ENCODE data around the gene KCND1. TPM values are rescaled to one million over a fixed set of nuclear protein-coding genes. Genes with fewer than 3 reads are reported as not detected.

The KCND1 gene
- total and polyA plus RNA-seq, 4 experiments from 2014 or later, result 1.0 to 1.9 (median 1.8) TPM; not detected in 1

DNA sequence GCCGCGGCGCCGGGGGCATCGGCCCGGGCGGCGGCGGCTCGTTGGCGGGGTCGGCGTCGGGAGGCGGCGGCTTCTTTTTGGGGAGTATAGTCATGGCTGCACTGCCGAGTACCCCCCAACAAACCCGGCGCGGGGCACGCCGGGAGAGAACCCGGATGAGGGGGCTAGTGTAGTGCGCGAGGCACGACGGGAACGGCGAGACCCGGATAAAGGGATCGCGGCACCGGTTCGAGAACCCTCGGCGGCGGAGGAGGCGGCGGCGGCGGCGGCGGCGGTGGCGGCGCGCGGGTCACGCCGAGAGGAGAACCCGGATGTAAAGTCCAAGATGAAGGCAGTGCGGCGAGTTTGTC, 14.2 kb downstream of the KCND1 start, which contains the start of gene OTUD5:
Gene OTUD5 (minus strand): TSS at position 131 of the 350 bp plus-strand sequence. CDS start 37 bp downstream, at position 94.
- Mint-ChIP-seq H3K27me3 (no peaks in the 10 kb centered on the region), H3K9me3 (peaks cover 0 to 4% (median 0%) of the 10 kb centered on the region in 8 donors), H3K36me3 (peaks cover 6 to 31% of the 10 kb centered on the region in 2 donors), H3K4me3 (peak within 1 kb of the TSS; percentile 96 to 99 (median 98)), H3K4me1 (peaks cover 18 to 70% (median 43%) of the 10 kb centered on the region in 4 donors), H3K27ac (peak within 1 kb of the TSS; percentile 98 to 100 (median 100))
- H3K4me3 ChIP-seq (ENCODE audit: low read length in 2 of 2), result peak within 1 kb of the TSS; percentile 57 to 75
- POLR2A ChIA-PET (ENCODE audit: partially characterized antibody), result interaction anchor here (0.8 to 5.9 kb wide), 19 partner anchors 11 to 418 kb away, joined by 3 to 99 read pairs (median 9); partner anchors contain the start of genes GRIPAP1, KCND1, PIM2 and PLP2
- peak within 1 kb of the TSS; percentile 98 for H3K27ac ChIP-seq (ENCODE audit: low read depth, low read length)
- H3K4me1 ChIP-seq (ENCODE audit: insufficient read depth, low read length), result peaks cover 55% of the 10 kb centered on the region
- intact Hi-C loops (cut with micrococcal nuclease), result loop anchor here (2.0 to 5.0 kb wide), 3 partner anchors 19 to 205 kb away; partner anchors contain the start of genes GPKOW and MAGIX
- H3K9me3 ChIP-seq (ENCODE audit: control insufficient read depth in 1 of 2, low read length in 2 of 2), result no peaks in the 10 kb centered on the region
- CTCF ChIA-PET (ENCODE audit: partially characterized antibody), result interaction anchor here (1.0 to 1.6 kb wide), 4 partner anchors 20 to 309 kb away, joined by 3 to 7 read pairs (median 5); partner anchors contain the start of gene TFE3
- H3K36me3 ChIP-seq (ENCODE audit: insufficient read depth, low read length), result peaks cover 4% of the 10 kb centered on the region
- DNase-seq, result peak in 1 of 5 donors; percentile 85
- H3K27me3 ChIP-seq (ENCODE audit: insufficient read depth, low read length), result no peaks in the 10 kb centered on the region

DNA sequence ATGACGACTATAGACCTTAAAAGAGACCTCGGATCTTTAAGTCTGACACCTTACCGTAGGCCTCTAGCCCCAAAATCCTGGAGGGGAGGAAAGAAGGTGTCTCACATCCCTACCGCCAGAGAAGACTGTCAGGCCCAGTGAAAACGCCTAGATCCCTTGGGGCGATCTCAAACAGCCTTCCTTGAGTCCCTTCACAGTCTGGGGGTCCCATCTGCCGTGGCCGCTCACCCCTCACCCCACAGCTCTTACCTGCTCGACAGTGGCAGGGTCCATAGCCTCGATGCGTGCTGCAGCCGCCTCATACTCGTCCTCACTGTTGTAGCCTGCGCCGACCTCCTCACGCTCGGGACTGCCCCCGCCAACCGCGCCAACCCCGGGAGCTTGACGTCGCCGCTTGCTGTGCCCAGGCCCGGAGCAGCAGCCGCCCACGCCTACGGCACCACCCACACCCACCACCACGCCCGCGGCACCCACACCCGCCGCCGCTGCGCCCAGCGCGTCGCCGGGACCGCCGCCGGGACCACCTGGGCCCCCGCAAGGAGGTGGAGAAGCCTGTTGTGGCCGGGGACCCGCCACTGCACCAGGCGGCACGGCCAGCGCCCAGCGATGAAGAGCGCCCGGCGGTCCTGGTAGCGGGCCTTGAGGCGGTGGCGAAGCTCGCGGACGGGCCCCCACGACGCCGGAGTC, 14.8 kb downstream of the KCND1 start:
- H3K4me1 Mint-ChIP-seq, result peaks cover 24 to 76% (median 47%) of the 10 kb centered on the region in 4 donors
- H3K27ac Mint-ChIP-seq, result peak overlapping the region; percentile 82 to 98 (median 90)
- H3K27me3 ChIP-seq (ENCODE audit: insufficient read depth, low read length), result no peaks in the 10 kb centered on the region
- H3K4me3 ChIP-seq (ENCODE audit: low read length in 2 of 2), result peak overlapping the region; percentile 57 to 62
- H3K27ac ChIP-seq (ENCODE audit: low read depth, low read length), result peak overlapping the region; percentile 98
- H3K36me3 ChIP-seq (ENCODE audit: insufficient read depth, low read length), result peaks cover 4% of the 10 kb centered on the region
- H3K27me3 Mint-ChIP-seq, result no peaks in the 10 kb centered on the region
- CTCF ChIA-PET (ENCODE audit: partially characterized antibody), result interaction anchor here (0.6 to 2.5 kb wide), 3 partner anchors 10 to 308 kb away, joined by 3 to 16 read pairs (median 4); no protein-coding TSS in a partner anchor
- POLR2A ChIA-PET (ENCODE audit: partially characterized antibody), result interaction anchor here (0.5 to 5.9 kb wide), 14 partner anchors 10 to 417 kb away, joined by 3 to 99 read pairs (median 7); partner anchors contain the start of genes GRIPAP1, HDAC6, PIM2 and PLP2
- peaks cover 61% of the 10 kb centered on the region for H3K4me1 ChIP-seq (ENCODE audit: insufficient read depth, low read length)
- peaks cover 6 to 36% of the 10 kb centered on the region in 2 donors for H3K36me3 Mint-ChIP-seq
- H3K4me3 Mint-ChIP-seq, result peak overlapping the region; percentile 80 to 89 (median 86)
- peaks cover 0 to 4% (median 0%) of the 10 kb centered on the region in 8 donors for H3K9me3 Mint-ChIP-seq
- peak; percentile 46 to 83 (median 58) for DNase-seq
- intact Hi-C loops (cut with micrococcal nuclease), result loop anchor here (2.0 to 5.0 kb wide), 3 partner anchors 18 to 205 kb away; partner anchors contain the start of genes GPKOW and MAGIX
- H3K9me3 ChIP-seq (ENCODE audit: control insufficient read depth in 1 of 2, low read length in 2 of 2), result no peaks in the 10 kb centered on the region

DNA sequence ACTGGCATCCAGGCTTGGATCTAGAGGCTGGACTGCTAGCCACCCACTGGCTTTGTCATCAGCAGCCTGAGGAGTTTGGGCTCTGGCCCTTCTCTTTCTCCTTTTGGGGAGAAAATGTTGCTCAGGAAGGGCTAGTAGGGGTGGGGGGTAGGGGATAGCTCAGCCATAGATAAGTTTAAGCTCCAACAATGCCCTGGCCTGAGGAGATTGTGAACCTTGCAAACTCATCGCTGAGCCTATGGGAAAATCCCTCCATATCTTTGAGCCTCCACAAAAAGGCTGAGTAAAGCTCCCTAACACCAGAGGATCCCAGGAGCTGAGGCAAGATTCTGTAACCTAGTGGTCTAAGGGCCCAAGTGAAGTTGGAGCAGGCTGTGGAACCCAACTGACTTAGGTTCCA, 23.1 kb downstream of the KCND1 start:
- ChIA-PET CTCF (ENCODE audit: partially characterized antibody) (interaction anchor here (0.9 to 8.0 kb wide), 3 partner anchors 9 to 300 kb away, joined by 3 to 35 read pairs (median 4); no protein-coding TSS in a partner anchor), POLR2A (ENCODE audit: partially characterized antibody) (interaction anchor here (1.0 to 1.6 kb wide), 3 partner anchors 10 to 32 kb away, joined by 3 to 6 read pairs (median 3); no protein-coding TSS in a partner anchor)
- Mint-ChIP-seq H3K36me3 (peaks cover 7 to 14% of the 10 kb centered on the region in 2 donors), H3K4me1 (peaks cover 26 to 62% (median 41%) of the 10 kb centered on the region in 4 donors), H3K27me3 (no peaks in the 10 kb centered on the region), H3K9me3 (no peaks in the 10 kb centered on the region), H3K27ac (peak overlapping the region in 2 of 7 donors; percentile 47 to 68), H3K4me3 (no peak overlapping the region)
- no peak overlapping the region for H3K4me3 ChIP-seq (ENCODE audit: low read length in 2 of 2)
- no peak for DNase-seq
- no peaks in the 10 kb centered on the region for H3K36me3 ChIP-seq (ENCODE audit: insufficient read depth, low read length)
- no peaks in the 10 kb centered on the region for H3K9me3 ChIP-seq (ENCODE audit: control insufficient read depth in 1 of 2, low read length in 2 of 2)
- no peak overlapping the region for H3K27ac ChIP-seq (ENCODE audit: low read depth, low read length)
- intact Hi-C loops (cut with micrococcal nuclease), result no loop called here
- H3K27me3 ChIP-seq (ENCODE audit: insufficient read depth, low read length), result no peaks in the 10 kb centered on the region
- peaks cover 68% of the 10 kb centered on the region for H3K4me1 ChIP-seq (ENCODE audit: insufficient read depth, low read length)

DNA sequence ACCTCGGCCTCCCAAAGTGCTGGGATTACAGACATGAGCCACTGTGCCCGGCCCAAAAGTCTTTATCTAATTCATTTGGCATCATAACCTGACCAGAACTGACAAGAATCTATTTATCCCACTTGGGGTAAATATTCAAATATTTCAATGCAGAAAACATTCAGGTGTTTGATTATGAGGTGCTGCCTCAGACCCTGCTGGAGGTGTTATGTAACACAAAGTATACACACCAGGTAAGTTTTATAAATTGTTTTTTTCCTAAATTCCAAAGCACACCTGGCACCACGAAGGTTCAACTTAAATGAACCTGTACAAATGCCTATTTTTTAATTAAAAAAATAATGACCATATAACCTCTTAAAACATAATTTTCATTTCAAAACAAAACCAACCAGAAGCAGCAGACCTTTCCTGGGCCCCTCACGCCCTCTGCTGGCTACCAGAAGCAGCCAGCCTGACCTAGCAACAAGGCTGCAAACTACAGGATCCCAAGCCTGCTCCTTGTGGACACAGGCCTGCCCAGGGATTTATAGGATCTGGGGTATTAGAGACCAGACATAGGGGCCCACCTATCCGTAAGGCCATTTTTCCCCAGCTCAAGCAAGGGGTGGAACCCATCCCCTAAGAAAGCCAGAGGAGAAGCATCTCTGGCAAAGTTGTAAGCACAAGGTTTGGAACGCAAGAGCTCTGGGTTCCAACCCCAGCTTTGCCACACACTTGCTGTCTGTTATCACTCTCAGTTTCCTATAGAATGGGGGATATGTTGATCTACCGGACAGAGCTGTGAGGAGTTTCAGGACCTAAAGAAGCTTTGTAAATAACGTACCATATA, 25.9 kb downstream of the KCND1 start:
- peaks cover 34 to 63% (median 48%) of the 10 kb centered on the region in 4 donors for H3K4me1 Mint-ChIP-seq
- ChIA-PET POLR2A (ENCODE audit: partially characterized antibody) (interaction anchor here (0.7 to 2.0 kb wide), 11 partner anchors 8 to 297 kb away, joined by 3 to 15 read pairs (median 5); partner anchors contain the start of genes HDAC6, OTUD5, PIM2 and PQBP1), CTCF (ENCODE audit: partially characterized antibody) (interaction anchor here (0.8 to 8.0 kb wide), 17 partner anchors 9 to 298 kb away, joined by 3 to 35 read pairs (median 4); partner anchors contain the start of genes GRIPAP1, PQBP1 and TIMM17B)
- H3K36me3 Mint-ChIP-seq, result peaks cover 7 to 24% of the 10 kb centered on the region in 2 donors
- DNase-seq, result peak; percentile 45 to 66 (median 62)
- Histone ChIP-seq H3K27ac (ENCODE audit: low read depth, low read length) (no peak overlapping the region), H3K9me3 (ENCODE audit: control insufficient read depth in 1 of 2, low read length in 2 of 2) (no peaks in the 10 kb centered on the region), H3K36me3 (ENCODE audit: insufficient read depth, low read length) (no peaks in the 10 kb centered on the region), H3K4me3 (ENCODE audit: low read length in 2 of 2) (no peak overlapping the region), H3K4me1 (ENCODE audit: insufficient read depth, low read length) (peaks cover 70% of the 10 kb centered on the region), H3K27me3 (ENCODE audit: insufficient read depth, low read length) (no peaks in the 10 kb centered on the region)
- H3K4me3 Mint-ChIP-seq, result peak overlapping the region in 6 of 8 donors; percentile 11 to 64 (median 26)
- peaks cover 0 to 2% (median 0%) of the 10 kb centered on the region in 8 donors for H3K9me3 Mint-ChIP-seq
- peak overlapping the region; percentile 66 to 92 (median 79) for H3K27ac Mint-ChIP-seq
- intact Hi-C loops (cut with micrococcal nuclease), result loop anchor here (1.0 kb wide), 4 partner anchors 8 to 297 kb away; no protein-coding TSS in a partner anchor
- no peaks in the 10 kb centered on the region for H3K27me3 Mint-ChIP-seq

DNA sequence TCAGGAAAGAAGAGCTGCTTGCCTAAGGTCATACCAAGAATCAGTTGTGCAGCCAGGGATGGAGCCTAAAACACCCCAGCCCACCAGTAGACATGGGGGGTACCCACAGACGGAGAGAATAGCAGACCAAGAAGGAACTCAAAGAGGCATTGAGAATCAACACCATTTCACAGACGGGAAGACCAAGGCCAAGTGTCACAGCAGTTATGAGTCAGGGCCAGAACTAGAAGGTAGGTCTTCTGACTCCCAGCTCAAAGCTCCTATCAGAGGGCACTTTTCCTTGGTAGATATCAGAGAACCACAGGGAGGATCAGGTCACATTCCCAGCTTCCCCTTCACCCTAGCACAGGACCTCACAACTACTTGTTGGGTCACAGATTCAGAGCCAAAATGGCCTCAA, 28.7 kb downstream of the KCND1 start:
- Histone ChIP-seq H3K27ac (ENCODE audit: low read depth, low read length) (peak overlapping the region; percentile 11), H3K4me3 (ENCODE audit: low read length in 2 of 2) (no peak overlapping the region), H3K27me3 (ENCODE audit: insufficient read depth, low read length) (no peaks in the 10 kb centered on the region), H3K4me1 (ENCODE audit: insufficient read depth, low read length) (peaks cover 87% of the 10 kb centered on the region), H3K9me3 (ENCODE audit: control insufficient read depth in 1 of 2, low read length in 2 of 2) (no peaks in the 10 kb centered on the region), H3K36me3 (ENCODE audit: insufficient read depth, low read length) (no peaks in the 10 kb centered on the region)
- Mint-ChIP-seq H3K4me1 (peaks cover 52 to 83% (median 68%) of the 10 kb centered on the region in 4 donors), H3K36me3 (peaks cover 0 to 29% of the 10 kb centered on the region in 2 donors), H3K4me3 (peak overlapping the region in 4 of 8 donors; percentile 34 to 65 (median 40)), H3K9me3 (peaks cover 0 to 4% (median 0%) of the 10 kb centered on the region in 8 donors), H3K27ac (peak overlapping the region; percentile 74 to 92 (median 88)), H3K27me3 (no peaks in the 10 kb centered on the region)
- ChIA-PET POLR2A (ENCODE audit: partially characterized antibody) (interaction anchor here (1.1 to 11.3 kb wide), 7 partner anchors 10 to 97 kb away, joined by 4 to 235 read pairs (median 5); partner anchors contain the start of genes OTUD5, PIM2 and SLC35A2), CTCF (ENCODE audit: partially characterized antibody) (interaction anchor here (1.5 to 8.0 kb wide), 5 partner anchors 26 to 294 kb away, joined by 3 to 35 read pairs (median 9); partner anchors contain the start of gene SLC35A2)
- DNase-seq, result no peak
- intact Hi-C loops (cut with micrococcal nuclease), result no loop called here

DNA sequence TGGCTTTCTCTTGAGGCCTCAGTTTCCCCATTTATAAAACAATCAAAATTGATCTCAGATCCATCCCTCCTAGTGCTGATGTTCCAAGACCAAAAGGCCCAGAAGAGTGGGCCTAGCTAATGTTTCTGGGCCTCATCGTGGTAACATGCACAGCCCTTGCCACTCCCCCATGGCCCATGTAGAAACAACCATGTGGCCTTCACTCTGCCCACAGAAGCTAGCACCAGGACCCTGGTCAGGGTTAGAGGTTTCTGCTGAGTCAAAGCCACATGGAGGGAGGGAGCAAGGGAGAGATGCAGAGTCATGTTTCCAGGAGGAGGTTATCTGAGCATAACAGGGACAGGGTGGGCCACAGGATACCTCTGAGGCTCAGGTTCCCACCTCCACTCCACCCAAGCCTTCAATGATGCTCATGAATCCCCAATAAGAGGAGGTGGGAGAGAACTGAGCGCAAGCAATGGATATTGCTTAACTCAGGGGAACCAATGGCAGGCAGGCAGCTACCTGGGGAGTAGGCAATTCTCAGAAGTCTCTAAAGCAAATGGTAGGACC, 31.2 kb downstream of the KCND1 start:
- DNase-seq, result no peak
- ChIA-PET POLR2A (ENCODE audit: partially characterized antibody) (interaction anchor here (1.0 to 11.3 kb wide), 18 partner anchors 10 to 292 kb away, joined by 3 to 235 read pairs (median 5); partner anchors contain the start of genes GRIPAP1, HDAC6, OTUD5 and PIM2), CTCF (ENCODE audit: partially characterized antibody) (interaction anchor here (0.7 to 4.2 kb wide), 5 partner anchors 16 to 292 kb away, joined by 3 to 23 read pairs (median 4); partner anchors contain the start of gene SLC35A2)
- Histone ChIP-seq H3K4me3 (ENCODE audit: low read length in 2 of 2) (peak overlapping the region; percentile 5 to 29), H3K27ac (ENCODE audit: low read depth, low read length) (peak overlapping the region; percentile 94), H3K4me1 (ENCODE audit: insufficient read depth, low read length) (peaks cover 97% of the 10 kb centered on the region), H3K36me3 (ENCODE audit: insufficient read depth, low read length) (no peaks in the 10 kb centered on the region), H3K9me3 (ENCODE audit: control insufficient read depth in 1 of 2, low read length in 2 of 2) (no peaks in the 10 kb centered on the region), H3K27me3 (ENCODE audit: insufficient read depth, low read length) (no peaks in the 10 kb centered on the region)
- Mint-ChIP-seq H3K27me3 (no peaks in the 10 kb centered on the region), H3K9me3 (peaks cover 0 to 7% (median 0%) of the 10 kb centered on the region in 8 donors), H3K4me3 (peak overlapping the region in 7 of 8 donors; percentile 47 to 87 (median 77)), H3K27ac (peak overlapping the region; percentile 92 to 99 (median 96)), H3K36me3 (peaks cover 0 to 38% of the 10 kb centered on the region in 2 donors), H3K4me1 (peaks cover 61 to 92% (median 78%) of the 10 kb centered on the region in 4 donors)
- intact Hi-C loops (cut with micrococcal nuclease), result no loop called here

All from CD4-positive, alpha-beta memory T cell (primary cell).